CD4-positive, alpha-beta T cell treated with Interleukin-4 for 4 hours (primary cell): ENCODE results near the gene DUSP22.
"Not testable (repeated sequence)": the region's sequence is repeated elsewhere in the genome, so short reads cannot be mapped to it uniquely, and the experiment has no call there.

Experiments used
- DNase-seq: peaks from one replicate; pipeline ENCODE4 v3.0.0-alpha.2; 2020

DUSP22 gene

DNA sequence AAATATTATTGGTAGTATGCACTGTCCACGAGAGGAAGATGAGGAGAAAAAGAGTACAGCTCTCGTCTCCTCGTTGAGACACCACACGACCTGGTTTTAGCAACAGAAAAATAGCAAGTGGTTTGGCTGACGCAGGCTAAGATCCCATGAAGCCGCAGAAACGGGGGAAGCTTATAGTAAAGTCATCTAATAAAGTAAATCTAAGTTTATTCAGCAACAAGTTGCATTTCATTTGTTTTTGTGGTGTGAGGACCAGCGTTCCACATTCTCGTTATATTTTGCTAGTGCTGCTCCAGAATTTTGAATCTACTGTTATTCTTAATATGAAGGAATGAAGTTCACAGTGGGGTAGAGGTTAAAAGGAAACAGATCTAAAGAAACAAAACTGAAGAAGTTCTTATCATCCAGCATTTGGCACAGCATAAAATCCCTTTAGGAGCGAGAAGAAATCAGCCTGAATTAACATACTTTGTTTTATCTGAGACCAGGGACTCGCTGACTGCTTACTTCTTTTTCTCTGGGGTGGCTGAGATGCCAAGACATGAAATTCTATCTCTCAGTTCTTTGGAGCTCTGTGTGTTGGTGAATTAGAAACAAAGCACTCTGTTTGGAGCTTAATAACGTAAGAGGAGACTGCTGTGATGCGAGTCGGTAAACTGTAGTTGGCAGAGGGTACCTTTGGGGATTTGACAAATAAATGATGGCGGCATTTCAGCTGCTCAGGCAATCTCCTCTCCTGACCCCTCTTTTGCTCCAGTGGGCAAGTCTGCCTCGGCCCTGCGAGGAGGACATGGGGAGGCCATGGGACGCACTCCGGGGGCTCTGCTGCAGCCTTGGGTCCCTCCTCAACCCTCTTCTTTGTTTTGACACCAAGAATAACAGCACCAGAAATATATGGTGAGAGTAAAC lies 74.4 kb downstream of the DUSP22 start:
- DNase-seq = no peak

DNA sequence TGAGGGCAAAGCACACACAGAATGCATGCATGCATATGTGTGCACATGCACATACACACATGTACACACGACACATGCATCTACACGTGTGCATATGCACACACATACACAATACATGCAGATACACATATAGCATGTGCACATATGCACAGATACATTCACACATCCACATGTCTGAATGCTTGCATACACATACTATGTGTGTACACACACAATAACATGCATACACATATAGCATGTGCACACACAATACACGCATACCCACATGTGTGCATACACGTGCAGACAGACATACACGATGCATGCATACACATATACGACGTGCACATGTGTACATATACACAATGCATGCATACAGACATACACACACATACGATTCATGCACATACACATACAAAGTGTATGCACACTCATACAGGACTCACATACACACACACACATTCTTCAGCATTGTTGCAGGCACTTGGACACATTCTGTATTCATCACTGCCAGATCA lies 75.1 kb downstream of the DUSP22 start:
- no peak for DNase-seq

DNA sequence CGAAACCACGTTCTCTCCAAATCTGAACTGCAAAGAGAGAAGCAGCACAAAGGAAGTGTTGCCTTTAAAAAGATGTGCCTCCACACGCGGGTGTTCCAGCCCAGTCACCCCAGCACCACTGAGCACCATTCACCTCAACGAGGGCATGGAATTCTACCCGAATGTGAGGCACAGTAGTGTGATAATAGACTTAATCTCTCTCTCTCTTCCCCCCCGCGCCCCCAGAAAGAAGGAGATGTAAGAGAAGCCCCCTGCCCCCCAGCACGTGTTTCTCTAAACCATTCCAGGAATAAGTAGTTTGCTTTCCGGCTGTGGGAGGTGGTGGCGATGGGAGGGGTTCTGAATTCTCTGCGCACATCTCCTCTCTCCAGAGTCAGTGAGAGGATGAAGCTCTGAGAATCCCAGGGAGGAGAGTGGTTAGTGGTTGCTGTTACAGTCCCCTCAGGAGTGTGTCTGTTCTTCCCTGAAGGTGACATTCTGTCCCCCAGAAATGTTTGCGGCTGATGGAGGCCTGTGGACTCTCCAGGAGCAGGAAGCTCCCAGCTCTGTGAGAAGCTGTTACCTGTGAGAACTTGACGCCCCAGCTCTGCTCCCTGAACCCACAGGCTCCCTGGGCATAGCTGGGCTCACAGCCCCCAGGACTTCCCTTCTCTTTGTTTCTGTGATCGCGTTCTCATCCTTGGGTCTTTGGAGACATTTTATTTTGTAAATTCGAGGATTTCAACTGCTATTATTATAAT lies 75.8 kb downstream of the DUSP22 start:
- no peak for DNase-seq

DNA sequence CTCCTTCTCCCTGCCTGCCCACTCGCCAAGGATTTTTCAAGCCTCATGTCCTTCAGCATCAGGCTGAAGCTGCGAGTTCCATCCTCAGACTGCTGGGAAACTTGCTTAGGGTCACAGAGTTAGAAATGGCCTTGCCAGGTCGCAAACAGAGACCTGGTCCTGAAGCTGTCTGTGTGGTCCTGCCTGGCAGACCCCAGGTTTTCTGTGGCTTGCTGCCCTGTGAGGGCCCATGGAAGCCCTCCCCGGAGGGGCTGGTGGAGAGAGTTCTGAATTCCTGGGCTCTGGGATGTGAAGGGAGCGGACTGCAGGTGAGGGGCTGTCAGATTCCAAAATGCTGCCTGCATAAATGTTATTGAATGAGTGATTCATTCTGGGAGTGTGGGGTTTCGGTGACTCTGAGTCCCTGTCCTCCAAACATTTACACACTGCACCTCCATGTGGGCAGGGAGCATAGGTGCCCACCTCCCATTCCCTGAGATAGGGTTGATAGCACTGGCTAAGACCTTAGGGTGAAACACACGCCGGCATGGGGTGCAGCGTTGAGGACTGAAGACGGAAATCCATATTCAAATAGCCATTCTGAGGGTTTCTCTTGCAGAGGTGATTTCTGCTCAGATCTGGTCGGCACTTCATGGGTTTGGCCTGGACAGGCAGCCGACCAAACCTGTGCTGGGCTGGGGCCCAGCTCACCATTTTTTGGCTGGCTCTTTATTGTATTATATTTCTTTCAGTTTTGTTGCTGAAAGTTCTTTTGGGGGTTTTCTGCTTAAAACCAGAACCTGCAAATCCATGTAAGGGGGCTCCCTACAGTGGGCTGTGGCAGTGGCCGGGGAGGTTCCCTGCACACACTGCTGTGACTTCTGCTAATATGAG lies 77.5 kb downstream of the DUSP22 start:
- no peak for DNase-seq

DNA sequence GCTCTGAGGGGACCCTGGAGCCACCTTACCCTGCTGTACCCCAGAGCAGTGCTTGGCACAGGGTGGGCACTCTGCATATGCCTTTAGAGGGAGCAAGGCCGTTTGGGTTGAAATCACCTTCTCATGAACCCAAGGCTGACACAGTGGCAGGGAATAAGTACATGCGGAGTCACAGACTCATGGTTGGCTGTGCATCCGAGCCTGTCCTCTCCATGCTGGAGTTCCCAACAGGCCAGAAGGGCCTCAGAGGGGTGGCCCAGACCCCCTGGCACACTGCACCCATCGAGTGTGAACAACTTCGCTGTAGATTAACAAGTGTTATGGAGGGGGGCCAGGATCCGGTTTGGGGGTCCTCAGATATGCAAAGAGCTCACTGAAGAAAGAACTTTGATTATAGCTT lies 78.3 kb downstream of the DUSP22 start:
- DNase-seq = no peak

DNA sequence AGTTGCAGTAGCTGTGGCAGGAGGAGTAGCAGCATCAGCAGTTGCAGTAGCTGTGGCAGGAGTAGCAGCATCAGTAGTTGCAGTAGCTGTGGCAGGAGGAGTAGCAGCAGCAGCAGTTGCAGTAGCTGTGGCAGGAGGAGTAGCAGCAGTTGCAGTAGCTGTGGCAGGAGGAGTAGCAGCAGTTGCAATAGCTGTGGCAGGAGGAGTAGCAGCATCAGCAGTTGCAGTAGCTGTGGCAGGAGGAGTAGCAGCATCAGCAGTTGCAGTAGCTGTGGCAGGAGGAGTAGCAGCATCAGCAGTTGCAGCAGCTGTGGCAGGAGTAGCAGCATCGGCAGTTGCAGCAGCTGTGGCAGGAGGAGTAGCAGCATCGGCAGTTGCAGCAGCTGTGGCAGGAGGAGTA lies 79.6 kb downstream of the DUSP22 start:
- not testable (repeated sequence) for DNase-seq

DNA sequence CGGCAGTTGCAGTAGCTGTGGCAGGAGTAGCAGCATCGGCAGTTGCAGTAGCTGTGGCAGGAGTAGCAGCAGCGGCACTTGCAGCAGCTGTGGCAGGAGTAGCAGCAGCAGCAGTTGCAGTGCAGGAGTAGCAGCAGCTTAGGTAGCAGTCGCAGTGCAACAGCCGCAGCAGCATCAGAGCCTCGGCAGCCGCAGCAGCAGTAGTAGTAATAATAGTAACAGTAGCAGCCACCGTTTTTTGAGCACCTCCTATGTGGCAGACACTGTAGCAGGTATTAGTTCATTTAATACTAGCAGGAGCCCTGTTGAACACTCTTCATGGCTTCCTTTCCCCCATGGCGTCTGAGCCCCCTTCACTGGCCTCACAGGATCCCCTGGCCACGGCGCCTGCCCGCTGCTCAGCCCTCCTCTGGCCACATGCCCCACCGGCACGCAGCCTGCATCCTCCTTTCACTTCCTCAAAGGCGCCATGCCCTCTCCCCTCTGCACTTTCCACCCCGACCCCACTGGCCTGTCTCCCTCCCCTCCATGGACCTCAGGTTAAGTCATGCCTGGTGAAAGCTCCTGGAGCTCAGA lies 80.1 kb downstream of the DUSP22 start:
- no peak for DNase-seq

DNA sequence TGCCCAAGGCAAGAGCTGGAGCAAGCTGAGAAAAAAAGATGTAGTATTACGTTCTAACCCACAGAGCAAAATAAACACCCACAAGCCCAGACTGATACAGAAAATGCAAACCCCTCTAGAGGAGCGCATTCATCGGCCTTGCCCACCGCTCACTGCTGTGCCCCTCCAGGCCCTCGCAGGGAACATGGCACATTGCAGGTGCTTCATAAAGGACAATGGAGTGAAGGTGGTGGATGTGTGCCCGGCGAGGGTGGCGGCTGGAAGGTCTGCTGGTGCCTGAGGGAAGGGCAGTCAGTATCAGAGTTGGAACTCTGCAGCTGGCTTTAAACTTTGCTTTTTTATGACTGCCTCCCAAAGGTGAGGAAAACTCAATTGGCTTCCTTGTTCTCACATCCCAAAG lies 80.7 kb downstream of the DUSP22 start:
- DNase-seq = no peak

DNA sequence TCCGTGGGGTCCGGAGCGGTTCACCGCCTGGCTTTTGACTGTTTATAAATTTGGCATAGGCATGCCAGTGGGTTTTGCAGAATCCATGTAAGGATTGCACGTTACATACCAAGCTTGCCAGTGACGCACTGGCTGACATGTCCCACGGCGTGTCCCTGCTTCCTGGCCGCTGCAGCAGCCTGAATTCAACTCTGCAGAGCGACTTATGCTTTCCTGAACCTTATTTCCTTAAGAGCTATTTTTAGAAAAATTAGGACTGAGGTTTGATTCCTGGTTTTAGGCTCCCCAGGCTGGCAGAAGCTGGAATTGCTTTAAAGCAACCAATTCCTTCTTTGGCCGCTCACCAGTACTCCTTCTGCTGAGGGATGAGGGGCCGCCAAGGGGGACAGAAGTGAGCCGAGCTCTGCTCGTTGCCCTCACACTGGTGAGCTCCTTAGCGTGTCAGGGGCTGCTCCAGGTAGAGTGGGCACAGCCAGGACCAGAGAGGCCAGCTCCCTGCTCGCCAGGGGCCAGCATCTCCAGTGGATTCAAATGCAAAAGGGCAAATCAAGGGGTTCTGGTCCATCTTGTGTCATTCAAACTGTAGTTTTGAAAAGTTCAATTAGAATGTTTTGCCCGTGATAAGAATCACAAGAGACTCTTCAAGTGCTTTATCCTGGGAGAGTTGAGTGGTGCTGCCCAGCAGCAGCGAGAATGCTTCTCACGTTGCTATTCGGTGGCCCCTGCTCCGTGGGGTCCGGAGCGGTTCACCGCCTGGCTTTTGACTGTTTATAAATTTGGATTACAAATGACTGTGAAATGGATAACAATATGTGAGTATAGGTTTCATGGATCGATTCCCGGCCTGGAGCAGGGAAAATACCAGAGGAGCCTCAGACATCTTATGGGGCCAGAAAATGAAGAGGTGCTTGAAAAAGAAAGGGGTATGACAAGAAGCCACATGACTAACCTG lies 81.8 kb downstream of the DUSP22 start:
- no peak for DNase-seq

DNA sequence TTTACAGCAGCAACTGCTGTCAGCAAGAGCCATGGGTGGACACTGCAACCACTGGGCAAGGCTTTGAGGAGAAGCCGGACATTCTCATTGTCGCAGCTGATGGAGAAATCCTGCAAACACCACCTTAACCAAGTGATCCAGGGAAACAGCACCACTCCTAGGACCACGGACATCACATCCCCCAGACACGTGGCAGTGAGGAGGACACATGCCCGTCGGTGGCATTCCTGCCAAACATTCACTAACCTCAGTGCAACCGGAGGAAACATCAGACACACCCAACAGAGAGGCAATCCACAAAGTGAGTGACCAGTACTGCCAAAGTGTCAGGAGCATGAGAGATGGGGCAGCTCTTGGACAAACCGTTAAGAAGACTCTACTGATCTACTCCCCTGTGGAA lies 82.7 kb downstream of the DUSP22 start:
- DNase-seq = no peak

DNA sequence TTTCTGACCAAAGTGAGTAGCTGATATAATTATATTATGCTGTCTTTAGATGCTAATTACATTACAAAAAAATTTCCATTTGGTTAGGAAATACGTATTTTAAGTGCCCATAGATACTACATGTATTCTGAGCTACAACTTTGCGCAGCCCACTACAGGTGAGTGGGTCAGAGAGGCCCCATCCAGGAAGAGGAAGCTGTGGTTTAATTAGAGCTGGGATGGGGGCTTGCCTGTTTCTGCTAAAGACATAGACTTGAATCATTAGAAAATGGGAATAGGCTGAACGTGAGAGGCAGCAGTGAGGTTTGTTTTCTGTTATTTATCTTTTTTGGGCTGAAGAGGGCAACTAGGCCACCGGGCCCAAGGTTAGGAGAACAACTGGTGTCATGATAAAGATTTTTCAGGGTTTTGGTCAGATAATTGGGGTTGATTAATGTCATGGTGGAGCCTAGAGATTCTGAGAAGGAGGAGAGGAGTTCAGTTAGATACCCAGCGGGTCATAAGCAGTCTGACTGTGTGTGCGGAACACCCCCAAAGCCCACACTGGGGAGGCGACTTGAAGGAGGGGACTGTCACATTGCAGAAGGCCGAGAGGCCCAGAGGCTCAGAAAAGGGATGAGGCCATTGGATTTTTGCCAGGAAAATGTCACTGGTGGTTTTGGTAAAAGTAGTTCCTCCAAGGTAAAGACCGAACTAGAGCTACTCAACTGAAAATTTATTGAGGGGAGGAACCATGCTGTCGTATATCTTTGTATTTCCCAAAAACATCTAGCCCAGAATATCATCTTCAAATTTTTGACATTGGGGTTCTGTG lies 84.7 kb downstream of the DUSP22 start:
- DNase-seq = no peak

DNA sequence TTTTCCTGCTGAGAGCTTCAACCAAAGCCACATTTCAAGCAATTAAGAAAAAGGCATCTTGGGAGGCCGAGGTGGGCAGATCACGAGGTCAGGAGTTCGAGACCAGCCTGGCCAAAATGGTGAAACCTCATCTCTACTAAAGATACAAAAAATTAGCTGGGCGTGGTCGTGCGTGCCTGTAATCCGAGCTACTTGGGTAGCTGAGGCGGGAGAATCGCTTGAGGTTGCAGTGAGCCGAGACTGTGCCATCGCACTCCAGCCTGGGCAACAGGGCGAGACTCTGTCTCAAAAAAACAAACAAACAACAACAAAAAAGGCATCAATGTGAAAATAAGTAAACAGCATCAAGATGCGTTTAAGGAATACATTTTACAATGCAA lies 85.3 kb downstream of the DUSP22 start:
- DNase-seq = not testable (repeated sequence)

DNA sequence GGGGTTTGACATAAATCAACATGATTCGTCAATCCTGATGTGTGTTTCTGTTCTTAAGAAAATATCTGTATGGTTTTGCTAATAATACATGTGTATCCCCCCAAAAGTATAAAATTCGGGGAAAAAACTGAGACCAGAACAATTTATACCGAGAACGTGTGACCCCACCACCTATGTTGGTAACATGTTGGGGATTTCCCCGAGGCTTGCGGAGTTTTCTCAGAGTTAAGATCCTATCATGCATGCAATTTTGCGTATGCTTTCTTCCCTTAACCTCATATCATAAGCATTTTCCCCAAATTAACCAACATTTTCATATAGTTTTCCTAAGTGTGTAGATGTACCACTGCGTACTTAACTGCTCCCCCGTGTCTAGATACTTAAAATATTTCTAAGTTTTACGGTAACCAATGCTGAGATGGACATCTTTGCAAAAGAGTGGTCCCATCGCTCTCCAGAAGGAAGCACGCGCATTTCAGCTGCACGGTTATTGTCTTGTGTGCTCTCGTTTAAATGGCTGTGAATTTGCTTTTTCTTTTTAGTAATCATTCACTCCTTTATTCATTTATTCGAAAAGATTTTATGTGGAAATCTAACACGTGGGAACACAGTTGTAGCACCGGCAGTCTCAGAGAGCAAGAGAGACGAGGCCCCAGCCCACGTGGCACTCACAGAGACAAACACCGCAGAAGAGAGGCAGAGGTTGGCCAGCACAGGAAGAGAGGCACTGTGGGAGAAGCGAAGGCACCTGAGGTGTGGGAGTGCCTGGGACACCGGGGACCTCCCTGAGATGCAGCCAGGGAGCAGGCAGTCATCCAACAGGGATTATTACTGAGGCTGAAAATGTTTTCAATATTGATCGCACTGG lies 86.0 kb downstream of the DUSP22 start:
- DNase-seq = no peak

DNA sequence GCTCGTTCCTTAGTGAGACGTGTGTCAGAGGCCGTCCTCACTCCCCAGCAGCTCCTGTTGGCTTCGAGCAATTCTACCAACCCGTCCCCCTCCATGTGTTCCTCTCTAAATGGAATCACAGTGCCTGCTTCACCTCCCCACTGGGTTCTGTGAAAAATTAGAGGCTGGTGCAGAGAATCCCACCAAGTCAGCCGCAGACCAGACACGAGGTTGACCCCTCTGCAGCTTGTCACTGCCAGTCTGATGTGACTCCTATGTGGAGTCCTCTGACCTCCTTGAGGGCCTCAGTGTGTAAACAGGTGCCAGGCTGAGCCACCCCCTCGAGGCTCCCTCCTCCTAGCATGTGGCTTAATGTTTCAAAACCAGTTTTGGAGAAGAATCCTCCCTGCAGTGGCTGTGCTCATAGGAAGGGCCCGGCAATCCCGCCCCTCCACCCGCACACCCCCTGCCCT lies 86.7 kb downstream of the DUSP22 start:
- DNase-seq = no peak

DNA sequence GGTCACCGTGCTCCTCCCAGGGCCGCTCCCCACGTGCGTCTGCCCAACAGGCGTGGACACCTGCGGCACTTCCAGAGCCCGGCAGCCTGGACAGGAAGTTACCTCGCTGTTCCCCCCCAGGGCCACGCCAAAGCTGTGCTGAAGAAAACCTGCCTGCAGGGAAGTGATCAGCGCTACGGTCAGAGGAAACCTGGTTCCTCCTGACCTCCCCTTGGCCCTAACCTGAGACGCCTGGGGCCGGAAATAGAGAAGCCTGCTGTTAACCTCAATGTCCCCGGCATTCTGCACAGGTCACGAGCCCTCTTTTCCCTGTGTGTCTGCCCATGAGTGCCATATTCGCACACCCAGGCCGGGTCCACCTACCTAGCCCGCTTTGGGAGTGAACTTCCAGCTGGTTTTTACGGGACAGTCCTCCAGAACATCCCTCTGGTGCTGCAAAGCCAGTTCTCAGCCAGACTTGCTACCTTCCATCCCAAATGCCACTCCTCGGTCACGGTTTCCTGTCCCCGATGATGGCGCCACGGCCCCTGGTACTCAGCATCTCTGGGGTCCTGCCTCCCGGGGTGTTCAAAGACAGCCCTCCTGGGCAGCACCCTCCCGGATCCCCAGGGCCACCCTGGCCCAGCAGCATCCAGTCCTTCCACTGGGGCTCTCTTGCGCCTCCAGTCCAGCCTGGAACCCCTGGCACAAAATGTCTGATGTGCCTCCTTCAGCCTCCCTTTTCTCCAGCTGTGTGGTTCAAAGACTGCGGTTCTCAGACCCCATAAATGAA lies 87.3 kb downstream of the DUSP22 start:
- no peak for DNase-seq

DNA sequence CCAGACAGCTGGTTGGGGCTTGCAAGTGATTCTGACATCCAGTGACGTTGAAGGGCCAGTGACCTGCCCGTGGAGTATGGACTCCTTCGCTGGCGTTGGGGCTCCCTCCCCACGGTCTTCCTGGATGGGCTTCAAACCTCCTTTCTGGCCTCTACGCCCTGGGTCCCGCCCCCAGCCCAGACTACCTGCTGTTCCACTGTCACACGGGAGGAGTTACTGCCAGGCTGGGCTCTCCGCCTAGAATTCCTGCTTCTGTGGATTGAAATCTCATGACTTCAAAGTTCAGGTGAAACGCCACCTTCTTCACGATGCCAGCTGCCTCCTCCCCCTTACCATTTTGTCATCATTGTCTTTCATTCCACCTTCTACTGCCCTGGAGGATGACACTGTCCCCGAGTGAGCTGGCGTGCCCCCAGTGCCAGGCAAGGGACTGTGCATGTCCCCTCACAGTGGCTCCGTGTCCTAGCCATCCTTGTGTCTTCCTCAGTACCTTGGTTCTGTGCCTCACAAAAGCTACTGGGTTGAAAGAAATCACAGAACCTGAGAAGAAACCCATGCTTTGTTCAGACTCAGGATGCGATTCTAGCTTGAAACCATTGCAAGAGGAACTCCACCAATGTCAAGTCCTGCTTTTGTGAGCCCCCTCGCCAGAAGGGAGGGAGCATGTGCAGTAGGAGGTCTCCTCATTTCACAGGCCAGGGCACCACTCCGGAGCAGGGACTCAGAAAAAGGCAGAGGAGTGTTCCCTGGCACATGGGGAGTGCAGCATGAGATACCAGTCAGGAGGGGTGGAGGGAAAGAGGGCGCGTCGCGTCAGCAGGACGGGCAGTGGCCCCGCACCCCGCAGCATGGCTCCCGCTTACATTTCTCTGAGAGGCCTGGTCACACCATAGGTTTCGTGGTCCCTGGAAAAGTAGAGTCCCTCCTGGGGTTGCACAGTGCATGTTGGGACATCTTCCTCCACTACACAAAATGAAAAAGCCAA lies 88.2 kb downstream of the DUSP22 start:
- no peak for DNase-seq

DNA sequence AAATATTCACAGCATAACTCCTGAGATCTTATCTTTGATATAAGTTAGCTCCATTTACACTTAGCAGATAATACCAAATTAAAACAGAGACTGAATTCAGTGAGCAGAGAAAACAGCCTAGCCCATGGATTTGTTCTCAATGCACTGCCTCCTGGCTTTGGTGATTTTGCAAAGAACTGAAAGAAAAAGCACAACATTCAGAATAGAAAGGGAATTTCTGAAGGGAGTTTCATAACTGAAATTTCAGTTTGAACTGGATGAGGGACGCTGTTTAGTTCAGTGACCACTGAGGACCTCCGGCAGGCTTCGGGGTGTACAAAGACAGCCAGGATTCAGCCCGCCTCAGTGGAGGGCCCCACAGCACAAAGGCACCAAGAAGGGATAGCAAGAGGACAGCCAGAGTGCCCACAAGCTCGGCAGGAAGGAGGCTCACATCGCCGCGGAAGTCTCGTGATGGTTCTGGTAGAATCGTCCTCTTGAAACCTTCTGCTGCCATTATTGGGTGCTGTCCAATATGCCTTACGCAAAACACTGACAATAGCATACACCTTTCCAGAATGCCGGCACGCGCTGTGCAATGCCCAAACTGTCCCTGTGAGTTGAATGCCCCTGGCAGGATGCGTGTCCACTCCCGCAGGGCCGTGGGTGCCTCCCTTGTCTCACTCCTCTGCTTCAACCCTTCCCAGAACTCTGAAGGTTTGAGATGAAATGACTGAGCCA lies 89.6 kb downstream of the DUSP22 start:
- DNase-seq = no peak
